Inferior parietal cortex (tissue), 1 donor: ENCODE results near the gene NKPD1.

Experiments used
- DNase-seq: peaks from one replicate; pipeline ENCODE4 v3.0.0-alpha.2; 2016; ENCODE audit errors: extremely low spot score

Gene NKPD1

DNA sequence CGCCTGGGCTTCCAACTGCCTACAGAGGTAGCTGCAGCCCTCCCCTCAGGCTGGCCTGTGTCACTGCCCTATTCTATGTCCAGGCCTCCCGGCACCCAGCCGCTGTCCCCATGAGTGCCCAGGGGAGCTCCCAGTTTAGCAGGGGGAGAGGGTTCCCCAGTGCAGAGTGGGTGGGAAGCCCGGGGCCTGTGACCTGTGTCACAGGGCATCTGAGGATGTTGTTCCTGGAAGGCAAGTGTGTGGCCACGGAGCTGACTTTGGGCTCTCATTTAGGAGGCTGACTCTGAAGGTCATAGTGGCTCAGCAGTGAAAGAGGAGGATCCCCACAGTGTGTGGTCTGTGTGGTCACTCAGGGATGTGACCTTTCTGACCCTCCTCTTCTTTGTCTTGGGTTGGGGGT is 42.7 kb downstream of the NKPD1 start:
- DNase-seq, result no peak

DNA sequence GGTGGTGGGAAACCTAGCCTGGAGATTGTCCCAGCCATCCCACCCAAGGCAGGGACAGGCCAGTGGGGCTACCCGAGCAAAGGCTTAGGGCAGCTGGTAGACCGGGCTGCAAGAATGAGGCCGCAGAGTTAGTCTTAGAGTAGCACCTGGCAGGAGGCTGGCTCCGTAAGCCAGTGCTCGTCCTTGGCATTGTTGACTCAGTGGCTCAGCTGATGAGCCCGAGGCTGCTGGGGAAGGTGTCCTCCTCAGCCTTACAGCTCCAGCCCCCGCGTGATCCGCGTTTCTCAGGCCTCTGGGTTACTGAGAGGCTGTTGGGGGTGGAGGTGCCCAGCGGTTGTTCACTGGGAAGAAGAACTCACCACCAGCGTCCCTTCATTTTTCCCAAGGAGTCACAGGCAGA is 43.1 kb downstream of the NKPD1 start:
- no peak for DNase-seq

DNA sequence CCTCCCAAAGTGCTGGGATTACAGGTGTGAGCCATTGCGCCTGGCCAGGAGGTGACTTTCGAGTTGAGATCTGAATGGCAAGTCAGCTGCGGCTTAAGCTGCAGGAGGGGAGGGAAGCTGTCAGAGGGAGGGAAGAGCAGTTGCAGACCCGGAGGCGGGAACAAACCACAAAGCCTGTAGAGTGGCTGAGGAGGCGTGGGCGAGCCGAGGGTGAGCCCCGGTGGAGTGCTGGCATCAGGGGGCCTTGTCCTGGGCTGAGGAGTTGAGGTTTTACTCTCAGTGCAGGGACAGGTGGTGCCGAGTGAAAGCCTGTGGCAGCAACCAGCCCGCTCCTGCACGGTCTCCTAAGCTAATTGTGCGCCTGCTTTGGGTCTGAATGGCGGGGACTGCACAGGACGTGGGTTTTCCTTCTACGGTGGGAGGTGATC is 43.6 kb downstream of the NKPD1 start:
- DNase-seq, result no peak

DNA sequence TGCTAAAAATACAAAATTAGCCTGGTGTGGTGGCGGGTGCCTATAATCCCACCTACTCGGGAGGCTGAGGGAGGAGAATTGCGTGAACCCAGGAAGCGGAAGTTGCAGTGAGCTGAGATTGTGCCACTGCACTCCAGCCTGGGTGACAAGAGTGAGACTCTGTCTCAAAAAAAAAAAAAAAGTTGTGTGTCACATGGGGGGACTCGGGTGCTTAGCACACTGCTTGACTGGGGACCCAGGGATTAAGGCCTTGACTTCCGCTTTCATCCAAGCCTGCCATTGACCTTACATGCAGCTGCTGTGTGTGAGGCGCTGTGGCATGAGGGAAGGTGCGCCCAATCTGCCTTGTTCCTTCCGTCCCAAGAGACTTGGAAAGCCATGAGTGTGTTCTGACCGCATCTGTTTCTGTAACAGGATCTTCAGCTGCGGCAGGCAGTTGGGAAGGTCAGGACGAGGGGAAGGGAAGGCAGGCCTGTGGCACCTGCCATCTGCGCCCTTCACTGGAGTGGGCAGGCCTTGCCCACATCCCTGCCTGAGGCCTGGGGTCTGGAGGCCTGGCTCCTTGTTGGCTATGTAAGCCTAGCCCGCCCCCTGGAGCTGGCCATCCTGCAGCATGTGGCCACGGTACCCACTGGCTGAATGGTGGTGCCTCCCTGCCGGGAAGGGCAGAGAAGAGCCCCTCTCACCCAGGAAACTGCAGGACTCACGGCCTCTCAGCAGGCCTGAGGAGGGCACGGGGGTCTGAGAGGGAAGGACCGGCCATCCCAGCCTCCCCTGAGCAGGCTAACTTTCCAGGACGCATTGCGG is 44.8 kb downstream of the NKPD1 start:
- no peak for DNase-seq

DNA sequence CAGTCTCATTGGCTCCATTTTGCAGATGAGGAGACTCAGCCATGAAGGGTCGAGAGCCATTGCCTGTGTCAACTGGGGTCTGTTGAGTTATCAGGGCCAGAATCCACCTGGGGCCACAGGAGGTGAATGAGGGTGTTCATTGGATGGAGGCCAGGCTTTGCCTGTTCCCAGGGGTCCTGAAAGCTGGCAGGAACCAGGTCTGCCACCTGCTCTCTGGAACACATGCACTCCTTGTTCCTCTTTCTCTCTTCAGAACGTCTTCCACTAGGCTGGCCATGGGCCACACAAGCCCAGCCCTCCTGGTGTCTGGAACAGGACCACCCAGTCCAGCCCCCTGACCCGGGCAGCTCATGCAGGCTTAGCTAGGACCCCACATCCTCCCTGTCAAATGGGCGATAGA is 46.7 kb downstream of the NKPD1 start:
- no peak for DNase-seq

DNA sequence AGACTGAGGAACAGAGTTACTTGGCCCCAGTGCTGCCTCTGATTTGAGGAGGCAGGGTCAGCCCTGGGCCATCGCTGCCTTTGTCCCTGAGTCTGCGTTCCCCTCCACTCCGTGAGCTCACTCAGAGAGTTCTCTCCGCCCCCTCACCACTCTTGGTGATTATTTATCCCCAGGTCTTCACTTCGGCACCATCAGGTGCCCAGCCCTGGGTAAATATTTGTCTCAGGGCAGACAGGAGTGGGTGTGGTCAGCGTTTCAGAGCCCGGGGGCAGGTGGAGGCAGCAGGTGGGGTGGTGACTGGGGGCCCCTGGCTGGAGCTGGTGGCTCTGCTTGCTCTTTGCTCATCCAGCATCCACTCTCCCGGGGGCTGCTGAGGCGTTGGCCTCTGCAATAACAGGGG is 47.2 kb downstream of the NKPD1 start:
- DNase-seq, result no peak

DNA sequence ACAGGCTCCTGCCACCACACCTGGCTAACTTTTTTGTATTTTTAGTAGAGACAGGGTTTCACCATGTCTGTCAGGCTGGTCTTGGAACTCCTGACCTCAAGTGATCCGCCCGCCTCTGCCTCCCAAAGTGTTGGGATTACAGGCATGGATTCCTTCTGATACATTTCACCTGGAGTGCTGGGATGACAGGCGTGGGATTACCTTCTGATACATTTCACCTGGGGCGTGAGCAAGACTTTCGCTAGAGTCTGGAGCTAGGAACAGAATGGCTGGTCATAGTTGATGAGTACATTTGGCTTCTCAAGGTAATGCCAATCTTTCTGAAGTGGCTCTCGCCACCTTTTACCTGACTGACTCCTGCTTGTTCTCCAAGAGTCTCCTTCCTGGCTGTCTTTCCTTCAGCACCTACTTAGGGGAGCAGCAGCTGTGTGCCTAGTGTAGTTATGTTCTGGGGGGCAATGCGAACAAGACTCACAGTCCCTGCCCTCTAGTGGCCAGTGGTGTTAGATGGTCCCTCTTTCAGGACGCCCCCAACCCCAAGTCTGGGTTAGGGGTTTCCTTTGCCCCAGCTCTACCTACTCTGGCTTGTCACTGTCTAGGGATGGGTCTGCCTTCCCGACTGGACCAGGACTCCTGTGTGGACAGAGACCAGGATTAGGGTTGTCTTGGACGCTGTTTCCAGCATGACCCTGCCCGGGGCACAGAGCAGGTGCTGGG is 48.5 kb downstream of the NKPD1 start:
- no peak for DNase-seq
